ENCODE measurements around the gene NXN. TPM values are rescaled to one million over a fixed set of nuclear protein-coding genes. Genes with fewer than 3 reads are reported as not detected.
"Not testable (repeated sequence)": the region's sequence is repeated elsewhere in the genome, so short reads cannot be mapped to it uniquely, and the experiment has no call there.

NXN gene
- total RNA-seq, 1 donor from 2014 or later = 0.31 TPM

DNA sequence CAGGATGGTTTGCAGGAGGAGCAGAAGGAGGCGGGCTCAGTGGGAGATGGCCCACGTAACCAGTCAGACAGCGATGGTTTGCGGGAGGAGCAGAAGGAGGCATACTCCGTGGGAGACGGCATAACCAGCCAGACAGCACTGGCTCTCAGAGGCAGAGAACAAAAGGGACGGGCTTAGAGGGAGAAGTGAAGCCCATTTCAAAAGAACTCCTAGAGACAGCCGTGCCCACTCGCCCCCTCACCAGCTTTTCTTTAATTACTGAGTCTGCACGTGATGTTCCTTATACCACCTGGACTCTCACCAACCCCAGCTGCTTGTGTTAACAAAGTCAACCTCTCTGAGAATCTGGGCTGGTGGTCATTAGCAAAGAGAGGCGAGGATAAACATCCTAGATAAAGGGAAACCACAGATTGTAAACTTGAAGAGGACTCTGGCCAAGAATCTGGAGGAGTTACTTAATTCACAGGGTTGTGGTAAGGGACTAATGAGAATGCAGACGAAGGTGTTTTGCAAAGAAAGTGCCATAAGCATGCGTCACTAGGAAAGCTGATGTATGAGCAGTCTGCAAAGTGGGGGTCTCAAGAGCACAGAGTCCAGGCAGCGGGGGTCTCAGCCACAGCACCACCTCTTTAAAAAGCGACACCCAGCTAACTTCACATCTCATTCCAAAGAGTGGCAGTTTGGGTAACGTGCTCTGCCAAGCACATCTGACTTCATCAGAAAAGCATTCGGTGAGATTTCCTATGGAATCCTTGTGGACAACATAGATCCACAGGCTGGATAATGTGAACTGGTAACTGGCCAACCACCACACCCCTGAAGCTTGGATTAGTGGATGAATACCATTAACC is 51.7 kb downstream of the NXN start:
- Mint-ChIP-seq H3K27me3 (ENCODE audit: insufficient read depth) (peaks cover 2% of the 10 kb centered on the region), H3K4me1 (ENCODE audit: low read depth) (no peaks in the 10 kb centered on the region), H3K9me3 (no peaks in the 10 kb centered on the region), H3K4me3 (no peak overlapping the region), H3K27ac (no peak overlapping the region), H3K36me3 (ENCODE audit: low read depth) (no peaks in the 10 kb centered on the region)
- intact Hi-C loops (cut with micrococcal nuclease) = no loop called here
- DNase-seq (ENCODE audit: low spot score) = no peak

GRCh38 chr17:925817-926216 is 53.8 kb downstream of the NXN start:
- no peak overlapping the region for H3K27ac Mint-ChIP-seq
- intact Hi-C loops (cut with micrococcal nuclease) = no loop called here
- no peaks in the 10 kb centered on the region for H3K4me1 Mint-ChIP-seq (ENCODE audit: low read depth)
- DNase-seq (ENCODE audit: low spot score) = no peak
- no peaks in the 10 kb centered on the region for H3K36me3 Mint-ChIP-seq (ENCODE audit: low read depth)
- H3K27me3 Mint-ChIP-seq (ENCODE audit: insufficient read depth) = peaks cover 2% of the 10 kb centered on the region
- no peak overlapping the region for H3K4me3 Mint-ChIP-seq
- H3K9me3 Mint-ChIP-seq = no peaks in the 10 kb centered on the region

DNA sequence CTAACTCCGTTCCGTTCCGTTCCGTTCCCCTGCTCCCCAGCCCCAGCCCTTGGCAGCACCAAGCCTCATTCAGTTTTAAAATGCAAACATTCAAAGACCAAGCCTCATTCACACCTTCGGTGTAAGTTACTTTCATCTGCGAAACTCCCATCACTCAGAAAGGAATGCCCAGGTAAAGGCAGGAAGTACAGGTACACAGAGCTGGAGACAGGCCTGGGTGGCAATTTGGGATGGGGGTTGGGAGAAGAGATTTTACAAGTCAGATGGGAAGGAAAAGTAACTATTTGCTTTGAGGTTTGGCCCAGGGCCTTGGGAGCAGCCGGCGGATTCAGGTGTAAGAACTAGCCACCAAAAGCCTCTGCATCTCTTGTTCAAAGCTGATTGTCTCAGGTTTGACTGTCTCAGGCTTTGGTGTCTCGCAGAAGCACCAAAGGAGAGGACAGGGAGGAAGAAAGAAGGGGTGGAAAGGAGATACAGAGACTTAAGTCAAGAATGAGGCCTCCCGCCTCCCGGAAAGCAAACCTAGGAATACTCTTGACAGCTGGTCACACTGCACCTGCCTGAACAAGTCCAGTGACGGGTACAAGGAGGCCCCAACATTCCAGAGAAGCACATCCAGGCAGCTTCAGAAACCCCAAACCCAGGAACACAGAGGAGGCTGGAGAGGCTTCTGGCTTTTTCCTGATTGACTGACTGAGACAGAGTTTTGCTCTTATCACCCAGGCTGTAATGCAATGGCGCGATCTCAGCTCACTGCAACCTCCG is 54.7 kb downstream of the NXN start:
- Mint-ChIP-seq H3K36me3 (ENCODE audit: low read depth) (no peaks in the 10 kb centered on the region), H3K4me3 (no peak overlapping the region), H3K9me3 (no peaks in the 10 kb centered on the region), H3K27me3 (ENCODE audit: insufficient read depth) (peaks cover 4% of the 10 kb centered on the region), H3K27ac (no peak overlapping the region), H3K4me1 (ENCODE audit: low read depth) (no peaks in the 10 kb centered on the region)
- intact Hi-C loops (cut with micrococcal nuclease) = no loop called here
- DNase-seq (ENCODE audit: low spot score) = no peak

GRCh38 chr17:924306-924705 is 55.3 kb downstream of the NXN start:
- H3K27me3 Mint-ChIP-seq (ENCODE audit: insufficient read depth); intact Hi-C loops (cut with micrococcal nuclease); H3K36me3 Mint-ChIP-seq (ENCODE audit: low read depth); DNase-seq (ENCODE audit: low spot score); H3K4me3 Mint-ChIP-seq; H3K27ac Mint-ChIP-seq; H3K4me1 Mint-ChIP-seq (ENCODE audit: low read depth); H3K9me3 Mint-ChIP-seq: not testable (repeated sequence)

DNA sequence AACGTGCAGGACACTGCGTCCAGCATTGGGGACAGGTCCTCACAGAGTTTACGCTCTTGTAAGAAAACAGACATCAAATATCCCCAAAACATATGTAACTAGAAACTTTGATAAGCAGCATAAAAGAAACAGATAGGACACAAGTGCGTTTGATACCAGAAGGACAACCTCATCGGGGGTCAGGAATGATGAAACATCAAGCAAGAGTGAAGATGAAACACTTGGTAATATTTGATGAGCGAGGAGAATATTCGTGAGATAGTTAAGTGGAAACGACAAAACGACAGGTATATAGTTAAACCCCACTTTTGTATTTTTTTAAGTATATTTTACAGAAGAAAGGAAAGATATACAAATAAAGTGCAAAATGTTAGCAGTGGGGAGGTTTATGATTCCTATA is 55.9 kb downstream of the NXN start:
- DNase-seq (ENCODE audit: low spot score) = no peak
- intact Hi-C loops (cut with micrococcal nuclease) = no loop called here
- Mint-ChIP-seq H3K9me3 (no peaks in the 10 kb centered on the region), H3K4me1 (ENCODE audit: low read depth) (no peaks in the 10 kb centered on the region), H3K4me3 (no peak overlapping the region), H3K27ac (no peak overlapping the region), H3K36me3 (ENCODE audit: low read depth) (no peaks in the 10 kb centered on the region), H3K27me3 (ENCODE audit: insufficient read depth) (peaks cover 2% of the 10 kb centered on the region)

- DNase-seq (ENCODE audit: low spot score) = no peak
Observed at GRCh38 chr17:921161-921560, 58.4 kb downstream of the NXN start.

GRCh38 chr17:920190-920589 is 59.4 kb downstream of the NXN start:
- no peak overlapping the region for H3K4me3 Mint-ChIP-seq
- no peak overlapping the region for H3K27ac Mint-ChIP-seq
- no peak for DNase-seq (ENCODE audit: low spot score)
- no peaks in the 10 kb centered on the region for H3K9me3 Mint-ChIP-seq
- peaks cover 8% of the 10 kb centered on the region for H3K27me3 Mint-ChIP-seq (ENCODE audit: insufficient read depth)
- intact Hi-C loops (cut with micrococcal nuclease) = no loop called here
- no peaks in the 10 kb centered on the region for H3K36me3 Mint-ChIP-seq (ENCODE audit: low read depth)
- H3K4me1 Mint-ChIP-seq (ENCODE audit: low read depth) = no peaks in the 10 kb centered on the region

More at GRCh38 chr17:921161-921560, 58.4 kb downstream of the NXN start:
- no peaks in the 10 kb centered on the region for H3K36me3 Mint-ChIP-seq (ENCODE audit: low read depth)
- no peak overlapping the region for H3K27ac Mint-ChIP-seq
- intact Hi-C loops (cut with micrococcal nuclease) = no loop called here
- no peaks in the 10 kb centered on the region for H3K4me1 Mint-ChIP-seq (ENCODE audit: low read depth)
- no peaks in the 10 kb centered on the region for H3K9me3 Mint-ChIP-seq
- H3K27me3 Mint-ChIP-seq (ENCODE audit: insufficient read depth) = peaks cover 2% of the 10 kb centered on the region
- H3K4me3 Mint-ChIP-seq = no peak overlapping the region

DNA sequence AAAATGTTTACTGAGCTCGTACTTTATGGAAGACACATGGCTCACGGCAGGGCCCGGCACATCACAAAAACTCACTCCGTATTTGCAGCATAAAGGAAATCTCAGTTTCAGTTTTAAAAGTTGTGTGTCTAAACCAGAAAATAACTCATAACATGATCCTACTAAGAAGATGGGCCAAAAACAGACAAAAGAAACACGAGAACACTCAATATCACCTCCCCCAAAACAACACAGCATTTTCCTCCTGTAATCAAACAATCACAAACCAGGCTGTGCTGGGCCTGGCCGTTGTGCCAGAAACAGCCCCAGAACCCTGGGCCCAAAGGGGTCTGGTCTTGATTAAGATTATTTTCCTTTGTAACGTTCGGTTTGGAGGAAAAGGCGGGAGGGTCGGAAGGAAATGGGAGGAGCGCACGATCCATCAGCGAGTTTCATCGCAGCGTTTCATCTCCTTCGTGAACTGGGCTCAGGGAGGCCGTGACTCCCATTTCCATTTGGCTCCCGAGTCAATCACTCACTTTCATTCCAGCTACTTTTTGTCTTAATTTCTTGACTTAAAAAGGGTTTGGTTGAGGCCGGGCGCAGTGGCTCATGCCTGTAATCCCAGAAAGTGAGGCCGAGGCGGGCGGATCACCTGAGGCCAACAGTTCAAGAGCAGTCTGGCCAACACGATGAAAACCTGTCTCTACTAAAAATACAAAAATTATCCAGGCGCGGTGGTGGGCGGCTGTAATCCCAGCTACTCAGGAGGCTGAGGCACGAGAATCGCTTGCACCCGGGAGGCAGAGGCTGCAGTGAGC is 61.4 kb downstream of the NXN start:
- no peaks in the 10 kb centered on the region for H3K36me3 Mint-ChIP-seq (ENCODE audit: low read depth)
- intact Hi-C loops (cut with micrococcal nuclease) = no loop called here
- H3K27me3 Mint-ChIP-seq (ENCODE audit: insufficient read depth) = peaks cover 10% of the 10 kb centered on the region
- no peak overlapping the region for H3K27ac Mint-ChIP-seq
- H3K9me3 Mint-ChIP-seq = no peaks in the 10 kb centered on the region
- no peak overlapping the region for H3K4me3 Mint-ChIP-seq
- no peak for DNase-seq (ENCODE audit: low spot score)
- H3K4me1 Mint-ChIP-seq (ENCODE audit: low read depth) = no peaks in the 10 kb centered on the region

DNA sequence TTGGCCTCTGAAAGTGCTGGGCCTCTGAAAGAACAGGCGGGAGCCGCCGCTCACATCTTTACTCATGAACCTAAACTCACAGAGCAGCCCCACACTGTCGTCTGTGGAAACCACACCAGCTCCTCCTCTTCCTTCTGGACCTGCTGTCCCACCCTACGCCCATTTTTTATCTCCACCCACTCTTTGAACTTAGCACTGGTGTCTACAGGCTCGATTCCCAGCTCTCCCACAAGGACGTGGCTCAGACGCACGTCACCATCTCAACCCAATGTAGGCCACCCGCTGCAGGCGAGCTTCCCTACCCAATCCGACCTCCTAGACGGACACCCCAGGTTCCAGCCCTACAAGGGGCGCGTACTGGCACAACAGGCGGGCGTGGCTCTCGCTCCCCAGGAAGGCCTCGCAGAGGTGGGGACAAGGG is 62.2 kb downstream of the NXN start:
- Mint-ChIP-seq H3K27me3 (ENCODE audit: insufficient read depth) (peaks cover 10% of the 10 kb centered on the region), H3K4me1 (ENCODE audit: low read depth) (no peaks in the 10 kb centered on the region), H3K27ac (no peak overlapping the region), H3K9me3 (no peaks in the 10 kb centered on the region), H3K4me3 (no peak overlapping the region), H3K36me3 (ENCODE audit: low read depth) (no peaks in the 10 kb centered on the region)
- DNase-seq (ENCODE audit: low spot score) = no peak
- intact Hi-C loops (cut with micrococcal nuclease) = no loop called here

DNA sequence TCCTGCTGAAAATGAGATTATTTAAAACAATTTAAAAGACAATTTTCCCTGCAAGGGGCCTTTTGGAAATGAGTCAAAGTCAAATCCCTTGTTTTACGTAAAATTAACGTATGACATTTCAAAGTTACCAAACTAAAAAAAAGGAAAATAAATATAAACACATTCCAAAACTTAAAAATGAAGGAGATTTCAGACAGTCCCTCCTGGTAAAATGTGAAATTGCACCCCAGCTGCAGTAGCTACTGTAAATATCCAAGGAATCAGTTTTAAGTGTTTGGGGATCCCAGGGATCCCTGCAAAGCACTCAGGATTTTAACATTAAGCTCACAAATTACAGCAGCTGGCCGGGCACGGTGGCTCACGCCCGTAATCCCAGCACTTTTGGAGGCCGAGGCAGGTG is 63.3 kb downstream of the NXN start:
- H3K36me3 Mint-ChIP-seq (ENCODE audit: low read depth) = no peaks in the 10 kb centered on the region
- no peak for DNase-seq (ENCODE audit: low spot score)
- no peak overlapping the region for H3K4me3 Mint-ChIP-seq
- intact Hi-C loops (cut with micrococcal nuclease) = no loop called here
- H3K4me1 Mint-ChIP-seq (ENCODE audit: low read depth) = no peaks in the 10 kb centered on the region
- H3K27me3 Mint-ChIP-seq (ENCODE audit: insufficient read depth) = peaks cover 14% of the 10 kb centered on the region
- no peak overlapping the region for H3K27ac Mint-ChIP-seq
- H3K9me3 Mint-ChIP-seq = no peaks in the 10 kb centered on the region

DNA sequence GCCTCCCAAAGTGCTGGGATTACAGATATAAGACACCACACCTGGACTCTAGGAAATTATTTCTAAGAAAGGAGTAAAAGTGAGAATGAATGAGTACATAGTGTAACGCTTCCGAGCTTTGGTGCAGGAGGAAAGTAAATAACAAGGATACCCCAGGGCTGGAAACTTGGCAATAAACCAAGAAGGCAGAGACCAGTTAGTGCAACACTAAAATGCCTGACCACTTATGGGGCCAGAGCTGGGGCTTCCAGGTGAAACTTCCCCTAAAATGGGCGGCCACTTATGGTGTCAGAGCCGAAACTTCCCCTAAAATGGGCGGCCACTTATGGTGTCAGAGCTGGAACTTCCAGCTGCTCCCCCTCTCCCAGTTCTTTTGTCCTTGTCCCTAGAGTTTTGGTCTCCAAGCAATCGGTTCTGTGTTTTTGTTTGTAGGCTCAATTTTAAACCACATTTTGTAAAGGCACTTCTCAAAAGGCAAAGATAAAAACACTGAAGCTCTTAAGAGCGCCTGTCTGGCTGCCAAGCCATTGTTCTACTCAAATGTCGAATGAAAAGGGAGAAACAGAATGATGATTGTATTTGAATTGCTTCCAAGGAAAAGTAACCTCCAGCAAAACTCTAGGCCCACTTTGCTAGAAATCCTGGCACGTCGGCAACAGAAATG is 63.9 kb downstream of the NXN start:
- Mint-ChIP-seq H3K9me3 (no peaks in the 10 kb centered on the region), H3K27ac (no peak overlapping the region), H3K36me3 (ENCODE audit: low read depth) (no peaks in the 10 kb centered on the region), H3K4me3 (no peak overlapping the region), H3K27me3 (ENCODE audit: insufficient read depth) (peaks cover 16% of the 10 kb centered on the region), H3K4me1 (ENCODE audit: low read depth) (no peaks in the 10 kb centered on the region)
- intact Hi-C loops (cut with micrococcal nuclease) = no loop called here
- no peak for DNase-seq (ENCODE audit: low spot score)

- Mint-ChIP-seq H3K4me1 (ENCODE audit: low read depth) (no peaks in the 10 kb centered on the region), H3K27ac (no peak overlapping the region), H3K9me3 (no peaks in the 10 kb centered on the region), H3K36me3 (ENCODE audit: low read depth) (no peaks in the 10 kb centered on the region), H3K27me3 (ENCODE audit: insufficient read depth) (peaks cover 14% of the 10 kb centered on the region), H3K4me3 (no peak overlapping the region)
- intact Hi-C loops (cut with micrococcal nuclease) = no loop called here
- DNase-seq (ENCODE audit: low spot score) = no peak
Observed at GRCh38 chr17:914561-914960, 65.0 kb downstream of the NXN start.

All from activated T-helper 1 cell treated with anti-CD3 and anti-CD28 coated beads, Interleukin-12 subunit alpha, Interleukin-12 subunit beta, Interleukin-2, Interleukin-4 antibody, amounts not matched to agents 30 ng/mL and 10 ng/mL and 1 ng/mL, durations not matched to agents 14 hours and 24 hours and 36 hours (primary cell).